Measurements from ENCODE around the gene PSME1. TPM values are rescaled to one million over a fixed set of nuclear protein-coding genes. Genes with fewer than 3 reads are reported as not detected.

Gene PSME1
- total and polyA plus RNA-seq, 2 of the 13 experiments (the other 11 are each of a cell fraction or from before 2014, with no cell fraction given) = 159 to 608 TPM

GRCh38 chr14:24146978-24147760 lies 11.2 kb downstream of the PSME1 start, which contains the start of gene RNF31 (continued):
- TF ChIP-seq EEA1 (CRISPR knock-in tag; IDR thresholded peaks at IDR 0.05; ENCODE audit: borderline replicate concordance) (peak; percentile 72; the same call in 1 of the 2 replicates), ZNF282 (IDR thresholded peaks at IDR 0.05; ENCODE audit: partially characterized antibody) (no peak), PRMT3 (CRISPR knock-in tag; IDR thresholded peaks at IDR 0.05; ENCODE audit: borderline replicate concordance, low read depth) (no peak), ZFP62 (CRISPR knock-in tag; IDR thresholded peaks at IDR 0.05) (0 out of 2 replicates have a peak, but pooled peaks have one; percentile 67), HHEX (CRISPR knock-in tag; IDR thresholded peaks at IDR 0.05) (0 out of 2 replicates have a peak, but pooled peaks have one; percentile 46), SRSF9 (IDR thresholded peaks at IDR 0.05; ENCODE audit: borderline replicate concordance, insufficient read depth, low read depth, low read length, poor library complexity, severe bottlenecking) (no peak), MAFG (CRISPR knock-in tag; IDR thresholded peaks at IDR 0.05) (no peak), KLF9 (CRISPR knock-in tag; IDR thresholded peaks at IDR 0.05; ENCODE audit: low read depth) (no peak), ZNF431 (CRISPR knock-in tag; IDR thresholded peaks at IDR 0.05; ENCODE audit: borderline replicate concordance, low read depth) (no peak), ZNF180 (CRISPR knock-in tag; IDR thresholded peaks at IDR 0.05; ENCODE audit: borderline replicate concordance, low read depth) (peak; percentile 74; the same call in 1 of the 2 replicates), ZNF564 (CRISPR knock-in tag; IDR thresholded peaks at IDR 0.05) (no peak), ZBTB7B (CRISPR knock-in tag; IDR thresholded peaks at IDR 0.05) (no peak), FOXO1 (CRISPR knock-in tag; IDR thresholded peaks at IDR 0.05) (peak; percentile 71), KMT2A (CRISPR knock-in tag; IDR thresholded peaks at IDR 0.05) (peak; percentile 58), FOXA1 (IDR thresholded peaks at IDR 0.05) (no peak), FOXA1 (CRISPR knock-in tag; IDR thresholded peaks at IDR 0.05) (no peak), TAF15 (IDR thresholded peaks at IDR 0.05; ENCODE audit: low read depth, low read length, poor library complexity, severe bottlenecking) (peak; percentile 37), CEBPB (IDR thresholded peaks at IDR 0.05; ENCODE audit: borderline replicate concordance, low read depth, low read length) (no peak), ZNF230 (CRISPR knock-in tag; IDR thresholded peaks at IDR 0.05) (peak; percentile 63; the same call in 1 of the 2 replicates)
- TF ChIP-seq, protein P1, sequence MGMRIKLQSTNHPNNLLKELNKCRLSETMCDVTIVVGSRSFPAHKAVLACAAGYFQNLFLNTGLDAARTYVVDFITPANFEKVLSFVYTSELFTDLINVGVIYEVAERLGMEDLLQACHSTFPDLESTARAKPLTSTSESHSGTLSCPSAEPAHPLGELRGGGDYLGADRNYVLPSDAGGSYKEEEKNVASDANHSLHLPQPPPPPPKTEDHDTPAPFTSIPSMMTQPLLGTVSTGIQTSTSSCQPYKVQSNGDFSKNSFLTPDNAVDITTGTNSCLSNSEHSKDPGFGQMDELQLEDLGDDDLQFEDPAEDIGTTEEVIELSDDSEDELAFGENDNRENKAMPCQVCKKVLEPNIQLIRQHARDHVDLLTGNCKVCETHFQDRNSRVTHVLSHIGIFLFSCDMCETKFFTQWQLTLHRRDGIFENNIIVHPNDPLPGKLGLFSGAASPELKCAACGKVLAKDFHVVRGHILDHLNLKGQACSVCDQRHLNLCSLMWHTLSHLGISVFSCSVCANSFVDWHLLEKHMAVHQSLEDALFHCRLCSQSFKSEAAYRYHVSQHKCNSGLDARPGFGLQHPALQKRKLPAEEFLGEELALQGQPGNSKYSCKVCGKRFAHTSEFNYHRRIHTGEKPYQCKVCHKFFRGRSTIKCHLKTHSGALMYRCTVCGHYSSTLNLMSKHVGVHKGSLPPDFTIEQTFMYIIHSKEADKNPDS (CRISPR knock-in tag; IDR thresholded peaks at IDR 0.05) = no peak
- TF ChIP-seq, protein P2, sequence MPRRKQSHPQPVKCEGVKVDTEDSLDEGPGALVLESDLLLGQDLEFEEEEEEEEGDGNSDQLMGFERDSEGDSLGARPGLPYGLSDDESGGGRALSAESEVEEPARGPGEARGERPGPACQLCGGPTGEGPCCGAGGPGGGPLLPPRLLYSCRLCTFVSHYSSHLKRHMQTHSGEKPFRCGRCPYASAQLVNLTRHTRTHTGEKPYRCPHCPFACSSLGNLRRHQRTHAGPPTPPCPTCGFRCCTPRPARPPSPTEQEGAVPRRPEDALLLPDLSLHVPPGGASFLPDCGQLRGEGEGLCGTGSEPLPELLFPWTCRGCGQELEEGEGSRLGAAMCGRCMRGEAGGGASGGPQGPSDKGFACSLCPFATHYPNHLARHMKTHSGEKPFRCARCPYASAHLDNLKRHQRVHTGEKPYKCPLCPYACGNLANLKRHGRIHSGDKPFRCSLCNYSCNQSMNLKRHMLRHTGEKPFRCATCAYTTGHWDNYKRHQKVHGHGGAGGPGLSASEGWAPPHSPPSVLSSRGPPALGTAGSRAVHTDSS (CRISPR knock-in tag; conservative IDR thresholded peaks at IDR 0.05) = peak; percentile 88; the same call in 1 of the 2 replicates
- TF ChIP-seq, protein P3, sequence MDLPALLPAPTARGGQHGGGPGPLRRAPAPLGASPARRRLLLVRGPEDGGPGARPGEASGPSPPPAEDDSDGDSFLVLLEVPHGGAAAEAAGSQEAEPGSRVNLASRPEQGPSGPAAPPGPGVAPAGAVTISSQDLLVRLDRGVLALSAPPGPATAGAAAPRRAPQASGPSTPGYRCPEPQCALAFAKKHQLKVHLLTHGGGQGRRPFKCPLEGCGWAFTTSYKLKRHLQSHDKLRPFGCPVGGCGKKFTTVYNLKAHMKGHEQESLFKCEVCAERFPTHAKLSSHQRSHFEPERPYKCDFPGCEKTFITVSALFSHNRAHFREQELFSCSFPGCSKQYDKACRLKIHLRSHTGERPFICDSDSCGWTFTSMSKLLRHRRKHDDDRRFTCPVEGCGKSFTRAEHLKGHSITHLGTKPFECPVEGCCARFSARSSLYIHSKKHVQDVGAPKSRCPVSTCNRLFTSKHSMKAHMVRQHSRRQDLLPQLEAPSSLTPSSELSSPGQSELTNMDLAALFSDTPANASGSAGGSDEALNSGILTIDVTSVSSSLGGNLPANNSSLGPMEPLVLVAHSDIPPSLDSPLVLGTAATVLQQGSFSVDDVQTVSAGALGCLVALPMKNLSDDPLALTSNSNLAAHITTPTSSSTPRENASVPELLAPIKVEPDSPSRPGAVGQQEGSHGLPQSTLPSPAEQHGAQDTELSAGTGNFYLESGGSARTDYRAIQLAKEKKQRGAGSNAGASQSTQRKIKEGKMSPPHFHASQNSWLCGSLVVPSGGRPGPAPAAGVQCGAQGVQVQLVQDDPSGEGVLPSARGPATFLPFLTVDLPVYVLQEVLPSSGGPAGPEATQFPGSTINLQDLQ (CRISPR knock-in tag; IDR thresholded peaks at IDR 0.05) = no peak
- TF ChIP-seq, protein P4, sequence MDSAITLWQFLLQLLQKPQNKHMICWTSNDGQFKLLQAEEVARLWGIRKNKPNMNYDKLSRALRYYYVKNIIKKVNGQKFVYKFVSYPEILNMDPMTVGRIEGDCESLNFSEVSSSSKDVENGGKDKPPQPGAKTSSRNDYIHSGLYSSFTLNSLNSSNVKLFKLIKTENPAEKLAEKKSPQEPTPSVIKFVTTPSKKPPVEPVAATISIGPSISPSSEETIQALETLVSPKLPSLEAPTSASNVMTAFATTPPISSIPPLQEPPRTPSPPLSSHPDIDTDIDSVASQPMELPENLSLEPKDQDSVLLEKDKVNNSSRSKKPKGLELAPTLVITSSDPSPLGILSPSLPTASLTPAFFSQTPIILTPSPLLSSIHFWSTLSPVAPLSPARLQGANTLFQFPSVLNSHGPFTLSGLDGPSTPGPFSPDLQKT (CRISPR knock-in tag; IDR thresholded peaks at IDR 0.05; ENCODE audit: borderline replicate concordance) = peak; percentile 85

Measured in HepG2 (cell line).